GM12878 (cell line): ENCODE data around the gene CALD1. TPM values are rescaled to one million over a fixed set of nuclear protein-coding genes. Genes with fewer than 3 reads are reported as not detected.

Experiments used
- ATAC-seq: fragments of 200-7000 bp; cut with Tn5 transposase; 3 replicates; pipeline ENCODE4 v1.9.1; 2020; ENCODE audit warnings: mild to moderate bottlenecking, moderate library complexity
- BruUV-seq: library from RNA; stranded (reverse); fragments of 400-500 nt; replicated peaks from 2 replicates; lab custom pipeline; 2021; lab: Mats Ljungman, UMichigan
- CTCF ChIA-PET: fragments of 300-600 bp; sonication (Branson Sonifier 250); formaldehyde crosslinking; extraction: SDS; loops from one replicate; lab custom pipeline; 2021; ENCODE audit warnings: inconsistent platforms; lab: Yijun Ruan, JAX
- POLR2A ChIA-PET: fragments of 350-600 bp; formaldehyde crosslinking; extraction: SDS; loops from one replicate; lab custom pipeline; 2021; ENCODE audit warnings: inconsistent platforms; lab: Charles Lee
- RAD21 ChIA-PET: fragments of 300-600 bp; sonication (Branson Sonifier 250); formaldehyde crosslinking; loops from one replicate; lab custom pipeline; 2023; ENCODE audit warnings: antibody characterized with exemption; ENCODE audit not compliant: unreplicated experiment; lab: Charles Lee
- SMC1A ChIA-PET: fragments of 300-600 bp; sonication (Branson Sonifier 250); formaldehyde crosslinking; loops from one replicate; lab custom pipeline; 2023; ENCODE audit not compliant: unreplicated experiment, uncharacterized antibody; lab: Charles Lee
- DNase-seq: peaks from one replicate; pipeline ENCODE4 v3.0.0-alpha.2; 2011; ENCODE audit warnings: low read depth, low spot score
- FAIRE-seq: peaks from 3 replicates; lab custom pipeline; 2011; peaks lifted over from hg19 to GRCh38; lab: Jason Lieb, UNC
- H2AFZ ChIP-seq: 2 replicates; pipeline ENCODE4 v1.6.0; 2011; ENCODE audit warnings: low read depth, low read length, control low read depth; ENCODE audit not compliant: control insufficient read depth
- H3K27ac ChIP-seq: 2 replicates; pipeline ENCODE4 v1.5.1; 2011; ENCODE audit warnings: control low read depth; ENCODE audit not compliant: control insufficient read depth, insufficient read depth
- H3K27me3 ChIP-seq, 2 experiments: replicated peaks in 1 of 2; 2 replicates each; pipeline versions ENCODE4 v1.6.0 to v1.6.1; 2011; ENCODE audit warnings: low read length in 1 of 2; ENCODE audit not compliant: control insufficient read depth in 2 of 2, insufficient read depth in 2 of 2
- H3K36me3 ChIP-seq, 2 experiments: 2 replicates each; pipeline ENCODE4 v1.5.1; 2011; ENCODE audit warnings: low read length in 1 of 2; ENCODE audit not compliant: control insufficient read depth in 2 of 2, insufficient read depth in 2 of 2
- H3K4me1 ChIP-seq: 2 replicates; pipeline ENCODE4 v1.6.1; 2011; ENCODE audit warnings: mild to moderate bottlenecking, low read length, moderate library complexity, mixed read lengths; ENCODE audit not compliant: control insufficient read depth, insufficient read depth
- H3K4me2 ChIP-seq: 2 replicates; pipeline ENCODE4 v1.6.0; 2011; ENCODE audit warnings: control low read depth; ENCODE audit not compliant: control insufficient read depth, insufficient read depth
- H3K4me3 ChIP-seq: fragments of 200-600 bp; sonication (generic); 2 replicates; pipeline ENCODE4 v1.5.1; 2016
- H3K79me2 ChIP-seq: 2 replicates; pipeline ENCODE4 v1.6.0; 2011; ENCODE audit warnings: low read length; ENCODE audit not compliant: control insufficient read depth, insufficient read depth
- H3K9ac ChIP-seq: 2 replicates; pipeline ENCODE4 v1.8.0; 2011; ENCODE audit warnings: low read length, control low read depth, mixed read lengths; ENCODE audit not compliant: control insufficient read depth, insufficient read depth
- H3K9me3 ChIP-seq: replicated peaks from 3 replicates; pipeline ENCODE4 v1.5.1; 2011; ENCODE audit warnings: mild to moderate bottlenecking, low read length; ENCODE audit not compliant: control insufficient read depth, insufficient read depth
- H4K20me1 ChIP-seq: 2 replicates; pipeline ENCODE4 v1.6.0; 2011; ENCODE audit not compliant: control insufficient read depth, insufficient read depth
- E2F8 ChIP-seq: fragments of 450-650 bp; IDR thresholded peaks from 2 replicates; pipeline ENCODE4 v1.6.1; 2018; ENCODE audit warnings: mild to moderate bottlenecking, low read depth, moderate library complexity; ENCODE audit not compliant: partially characterized antibody
- WGBS: methylation state at CpG from one replicate; pipeline ENCODE4 v1.1.6; 2016; ENCODE audit warnings: low lambda C conversion rate; ENCODE audit not compliant: insufficient replicate concordance, insufficient coverage; ENCODE audit errors: missing lambda C conversion rate; 5-methylcytosine and 5-hydroxymethylcytosine counted together
- in situ Hi-C: fragments of 300-500 bp; cut with MboI; formaldehyde crosslinking; loops from 9 replicates; pipeline ENCODE4 v1.14.3; 2018; ENCODE audit warnings: mixed read lengths
- intact Hi-C: fragments of 100-400 bp; cut with micrococcal nuclease; formaldehyde crosslinking; loops from one replicate; pipeline ENCODE4 v1.14.2; 2022; ENCODE audit not compliant: unreplicated experiment
- polyA plus RNA-seq, 11 experiments: library from polyadenylated mRNA; depleted of rRNA in 4 of 11; unstranded in 6 of 11; stranded (reverse) in 5 of 11; fragments of >200 nt; fragmentation: Nextera tagmentation in 4 of 11; fragmentation: Illumina TruSeq in 1 of 11; extraction: Ambion mirVana in 4 of 11; extraction: Trizol in 1 of 11; gene quantifications; 1 replicate in 1 of 11; 2 replicates in 10 of 11; pipeline versions ENCODE4 v1.2.1 to v1.2.3, GENCODE V29; 2011 to 2016; ENCODE audit warnings: inconsistent platforms in 2 of 11, missing spikeins in 2 of 11, low read depth in 1 of 11
- total RNA-seq, 4 experiments: library from RNA; depleted of rRNA in 3 of 4; stranded (reverse); fragments of >200 nt in 3 of 4; fragmentation: Illumina TruSeq in 1 of 4; extraction: Trizol in 1 of 4; gene quantifications; 2 replicates each; pipeline versions ENCODE4 v1.2.1 to v1.2.3, GENCODE V29; 2013 to 2021
- TF ChIP-seq, protein P1 (sequence below): fragments of 450-650 bp; IDR thresholded peaks from 2 replicates; pipeline ENCODE4 v1.6.1; 2017; ENCODE audit warnings: mild to moderate bottlenecking

The CALD1 gene
- total and polyA plus RNA-seq, 10 of the 15 experiments (the other 5 are each of a cell fraction or from before 2014, with no cell fraction given): 0.03 to 1.3 (median 0.22) TPM

DNA sequence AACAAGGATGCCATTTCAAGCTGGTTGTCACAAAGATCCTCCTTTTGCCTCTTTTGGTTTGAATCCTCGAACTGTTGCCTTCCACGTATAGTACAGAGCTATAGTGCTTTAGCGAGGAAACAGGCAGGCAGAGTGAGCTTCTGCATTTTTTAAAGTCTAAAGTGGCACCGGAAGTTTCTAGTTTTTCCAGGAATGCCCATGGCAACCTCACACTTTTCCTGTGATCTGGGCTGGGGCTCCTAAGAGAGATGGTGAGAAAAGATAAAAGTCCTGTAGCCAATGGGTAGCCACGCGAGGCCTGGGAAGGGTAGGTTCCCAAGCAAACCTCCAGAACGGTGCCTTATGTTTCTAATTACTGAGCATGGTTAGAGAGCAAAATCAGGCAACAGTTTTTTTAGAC lies 76.7 kb downstream of the CALD1 start:
- Histone ChIP-seq H4K20me1 (no peaks in the 10 kb centered on the region), H3K4me3 (no peak overlapping the region), H3K9ac (no peak overlapping the region), H3K36me3 (no peaks in the 10 kb centered on the region), H3K4me1 (no peaks in the 10 kb centered on the region), H3K27ac (no peak overlapping the region), H3K79me2 (no peaks in the 10 kb centered on the region), H2AFZ (no peak overlapping the region), H3K9me3 (no peaks in the 10 kb centered on the region), H3K27me3 (peaks cover 0 to 3% of the 10 kb centered on the region in 2 experiments; a peak in 1 of 4 replicates), H3K4me2 (no peak overlapping the region)
- DNase-seq: no peak
- TF ChIP-seq, protein P1, sequence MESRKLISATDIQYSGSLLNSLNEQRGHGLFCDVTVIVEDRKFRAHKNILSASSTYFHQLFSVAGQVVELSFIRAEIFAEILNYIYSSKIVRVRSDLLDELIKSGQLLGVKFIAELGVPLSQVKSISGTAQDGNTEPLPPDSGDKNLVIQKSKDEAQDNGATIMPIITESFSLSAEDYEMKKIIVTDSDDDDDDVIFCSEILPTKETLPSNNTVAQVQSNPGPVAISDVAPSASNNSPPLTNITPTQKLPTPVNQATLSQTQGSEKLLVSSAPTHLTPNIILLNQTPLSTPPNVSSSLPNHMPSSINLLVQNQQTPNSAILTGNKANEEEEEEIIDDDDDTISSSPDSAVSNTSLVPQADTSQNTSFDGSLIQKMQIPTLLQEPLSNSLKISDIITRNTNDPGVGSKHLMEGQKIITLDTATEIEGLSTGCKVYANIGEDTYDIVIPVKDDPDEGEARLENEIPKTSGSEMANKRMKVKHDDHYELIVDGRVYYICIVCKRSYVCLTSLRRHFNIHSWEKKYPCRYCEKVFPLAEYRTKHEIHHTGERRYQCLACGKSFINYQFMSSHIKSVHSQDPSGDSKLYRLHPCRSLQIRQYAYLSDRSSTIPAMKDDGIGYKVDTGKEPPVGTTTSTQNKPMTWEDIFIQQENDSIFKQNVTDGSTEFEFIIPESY: no peak
- TF ChIP-seq E2F8: no peak
- ATAC-seq: no peak
- CTCF ChIA-PET: no interaction called here
- FAIRE-seq: no peak
- WGBS: 71% methylated on average over 7 of the region's 7 CpGs
- POLR2A ChIA-PET: no interaction called here
- SMC1A ChIA-PET: interaction anchor here (1.3 to 2.5 kb wide), 2 partner anchors 10 to 13 kb away, joined by 3 to 5 read pairs; no protein-coding TSS in a partner anchor
- intact Hi-C loops (no loop called here), in situ Hi-C loops (no loop called here)
- BruUV-seq: no TSS peak
- RAD21 ChIA-PET: no interaction called here
